Activated CD8-positive, alpha-beta T cell treated with anti-CD3 and anti-CD28 coated beads for 36 hours (primary cell): ENCODE results near the gene RRP15. TPM values are rescaled to one million over a fixed set of nuclear protein-coding genes. Genes with fewer than 3 reads are reported as not detected.

Experiments used
- ATAC-seq: fragments of 200-7000 bp; cut with Tn5 transposase; one replicate; pipeline ENCODE4 v1.10.0; 2021; ENCODE audit warnings: mild to moderate bottlenecking, moderate library complexity
- CTCF ChIA-PET: fragments of 350-600 bp; sonication (Branson Sonifier 250); formaldehyde crosslinking; loops from one replicate; lab custom pipeline; 2021; ENCODE audit warnings: antibody characterized with exemption; lab: Charles Lee
- POLR2A ChIA-PET: fragments of 350-600 bp; sonication (Branson Sonifier 250); formaldehyde crosslinking; loops from one replicate; lab custom pipeline; 2021; ENCODE audit warnings: antibody characterized with exemption; lab: Charles Lee
- DNase-seq: peaks from one replicate; pipeline ENCODE4 v3.0.0-alpha.2; 2020
- H3K27ac Mint-ChIP-seq: one replicate; pipeline ENCODE4 v1.8.0; 2021; ENCODE audit warnings: mild to moderate bottlenecking, mixed read lengths
- H3K27me3 Mint-ChIP-seq: one replicate; pipeline ENCODE4 v1.8.0; 2021; ENCODE audit warnings: mixed read lengths
- H3K36me3 Mint-ChIP-seq: one replicate; pipeline ENCODE4 v1.8.0; 2021; ENCODE audit warnings: low read depth, mixed read lengths
- H3K4me1 Mint-ChIP-seq: one replicate; pipeline ENCODE4 v1.8.0; 2021; ENCODE audit warnings: low read depth, mixed read lengths
- H3K4me3 Mint-ChIP-seq: one replicate; pipeline ENCODE4 v1.8.0; 2021; ENCODE audit warnings: mild to moderate bottlenecking, moderate library complexity, mixed read lengths
- H3K9me3 Mint-ChIP-seq: one replicate; pipeline ENCODE4 v1.8.0; 2021; ENCODE audit warnings: mixed read lengths
- CTCF ChIP-seq: fragments of 200-600 bp; IDR thresholded peaks from one replicate; pipeline ENCODE4 v1.8.0; 2022; ENCODE audit warnings: antibody characterized with exemption, mild to moderate bottlenecking
- intact Hi-C: fragments of 100-400 bp; cut with micrococcal nuclease; formaldehyde crosslinking; loops from one replicate; pipeline ENCODE4 v1.10.0; 2022
- total RNA-seq, 2 experiments: library from RNA; stranded (reverse); gene quantifications; one replicate each; pipeline ENCODE4 v1.2.3, GENCODE V29; 2021

Gene RRP15
- total RNA-seq, 2 experiments from 2014 or later = 20.9 to 24.3 TPM

GRCh38 chr1:218304281-218305039, 19.4 kb downstream of the RRP15 start:
- Mint-ChIP-seq H3K4me3 (no peak overlapping the region), H3K27ac (peak overlapping the region; percentile 34), H3K4me1 (peaks cover 20% of the 10 kb centered on the region), H3K27me3 (no peaks in the 10 kb centered on the region), H3K36me3 (peaks cover 24% of the 10 kb centered on the region), H3K9me3 (no peaks in the 10 kb centered on the region)
- ATAC-seq (no peak), DNase-seq (peak; percentile 7)
- intact Hi-C loops = no loop called here
- ChIA-PET POLR2A (interaction anchor here (1.9 kb wide), 1 partner anchor 19 kb away, joined by 5 read pairs; the partner anchor contains the start of gene RRP15), CTCF (no interaction called here)
- no peak for TF ChIP-seq CTCF

GRCh38 chr1:218305472-218306064, 20.5 kb downstream of the RRP15 start:
- peaks cover 30% of the 10 kb centered on the region for H3K36me3 Mint-ChIP-seq
- H3K27ac Mint-ChIP-seq = no peak overlapping the region
- peaks cover 18% of the 10 kb centered on the region for H3K4me1 Mint-ChIP-seq
- CTCF ChIA-PET = interaction anchor here (1.4 to 1.6 kb wide), 3 partner anchors 11 to 33 kb away, joined by 3 to 4 read pairs (median 3); no protein-coding TSS in a partner anchor
- no peaks in the 10 kb centered on the region for H3K27me3 Mint-ChIP-seq
- H3K4me3 Mint-ChIP-seq = no peak overlapping the region
- DNase-seq = no peak
- POLR2A ChIA-PET = interaction anchor here (1.9 kb wide), 1 partner anchor 20 kb away, joined by 5 read pairs; the partner anchor contains the start of gene RRP15
- no peak for TF ChIP-seq CTCF
- H3K9me3 Mint-ChIP-seq = no peaks in the 10 kb centered on the region
- ATAC-seq = no peak
- intact Hi-C loops = no loop called here

- H3K27me3 Mint-ChIP-seq = no peaks in the 10 kb centered on the region
- intact Hi-C loops = no loop called here
- H3K4me3 Mint-ChIP-seq = no peak overlapping the region
- H3K9me3 Mint-ChIP-seq = no peaks in the 10 kb centered on the region
- peaks cover 9% of the 10 kb centered on the region for H3K4me1 Mint-ChIP-seq
- H3K36me3 Mint-ChIP-seq = peaks cover 38% of the 10 kb centered on the region
- no peak for DNase-seq
- no peak for TF ChIP-seq CTCF
- ChIA-PET POLR2A (no interaction called here), CTCF (interaction anchor here (1.5 kb wide), 1 partner anchor 17 kb away, joined by 4 read pairs; no protein-coding TSS in a partner anchor)
- peak overlapping the region; percentile 2 for H3K27ac Mint-ChIP-seq
- no peak for ATAC-seq
Measured at GRCh38 chr1:218312509-218312908, 27.4 kb downstream of the RRP15 start.

GRCh38 chr1:218314316-218314715, 29.2 kb downstream of the RRP15 start:
- no peak overlapping the region for H3K27ac Mint-ChIP-seq
- no peak for TF ChIP-seq CTCF
- ChIA-PET CTCF (interaction anchor here (1.0 kb wide), 1 partner anchor 15 kb away, joined by 3 read pairs; no protein-coding TSS in a partner anchor), POLR2A (interaction anchor here (1.1 kb wide), 1 partner anchor 29 kb away, joined by 3 read pairs; the partner anchor contains the start of gene RRP15)
- no peak overlapping the region for H3K4me3 Mint-ChIP-seq
- ATAC-seq (no peak), DNase-seq (no peak)
- H3K4me1 Mint-ChIP-seq = peaks cover 7% of the 10 kb centered on the region
- H3K9me3 Mint-ChIP-seq = no peaks in the 10 kb centered on the region
- H3K27me3 Mint-ChIP-seq = no peaks in the 10 kb centered on the region
- peaks cover 37% of the 10 kb centered on the region for H3K36me3 Mint-ChIP-seq
- intact Hi-C loops = no loop called here
